GM12801 (cell line): ENCODE results near the gene AEBP2.

Experiments used
- CTCF ChIP-seq: IDR thresholded peaks from one replicate; pipeline ENCODE4 v1.5.1; 2011; ENCODE audit warnings: control low read depth; ENCODE audit not compliant: insufficient read length; ENCODE audit errors: extremely low read depth

Gene AEBP2

GRCh38 chr12:19561411-19561961 is 122.2 kb downstream of the AEBP2 start:
- TF ChIP-seq CTCF = no peak
